ENCODE measurements around the gene DOCK10.

DOCK10 gene

GRCh38 chr2:224932522-224932921 lies 109.7 kb downstream of the DOCK10 start:
- CTCF ChIA-PET, result interaction anchor here (0.5 to 4.2 kb wide), 2 partner anchors 13 to 69 kb away, joined by 4 to 24 read pairs; no protein-coding TSS in a partner anchor
- no peak overlapping the region for H3K4me3 Mint-ChIP-seq
- H3K9me3 Mint-ChIP-seq, result no peaks in the 10 kb centered on the region
- peaks cover 76% of the 10 kb centered on the region for H3K36me3 Mint-ChIP-seq
- H3K27me3 Mint-ChIP-seq, result no peaks in the 10 kb centered on the region
- H3K4me1 Mint-ChIP-seq, result peaks cover 96% of the 10 kb centered on the region
- H3K27ac Mint-ChIP-seq, result peak overlapping the region; percentile 20
- DNase-seq, result no peak

- peaks cover 79% of the 10 kb centered on the region for H3K36me3 Mint-ChIP-seq
- peaks cover 96% of the 10 kb centered on the region for H3K4me1 Mint-ChIP-seq
- no peak overlapping the region for H3K4me3 Mint-ChIP-seq
- CTCF ChIA-PET, result interaction anchor here (0.5 to 4.2 kb wide), 2 partner anchors 14 to 70 kb away, joined by 4 to 24 read pairs; no protein-coding TSS in a partner anchor
- no peaks in the 10 kb centered on the region for H3K27me3 Mint-ChIP-seq
- DNase-seq, result no peak
- H3K9me3 Mint-ChIP-seq, result no peaks in the 10 kb centered on the region
- peak overlapping the region; percentile 94 for H3K27ac Mint-ChIP-seq
Observed at GRCh38 chr2:224931956-224932355, 110.3 kb downstream of the DOCK10 start.

- no peaks in the 10 kb centered on the region for H3K9me3 Mint-ChIP-seq
- peak overlapping the region; percentile 94 for H3K27ac Mint-ChIP-seq
- no peaks in the 10 kb centered on the region for H3K27me3 Mint-ChIP-seq
- DNase-seq, result no peak
- peaks cover 84% of the 10 kb centered on the region for H3K36me3 Mint-ChIP-seq
- CTCF ChIA-PET, result interaction anchor here (1.1 to 4.2 kb wide), 4 partner anchors 11 to 79 kb away, joined by 3 to 24 read pairs (median 4); no protein-coding TSS in a partner anchor
- peak overlapping the region; percentile 48 for H3K4me3 Mint-ChIP-seq
- H3K4me1 Mint-ChIP-seq, result peaks cover 98% of the 10 kb centered on the region
Observed at GRCh38 chr2:224930990-224931389, 111.3 kb downstream of the DOCK10 start.

- Mint-ChIP-seq H3K4me1 (peaks cover 99% of the 10 kb centered on the region), H3K27me3 (no peaks in the 10 kb centered on the region), H3K9me3 (no peaks in the 10 kb centered on the region), H3K27ac (peak overlapping the region; percentile 94), H3K36me3 (peaks cover 89% of the 10 kb centered on the region), H3K4me3 (peak overlapping the region; percentile 48)
- peak; percentile 61 for DNase-seq
- CTCF ChIA-PET, result interaction anchor here (1.1 to 4.2 kb wide), 4 partner anchors 12 to 79 kb away, joined by 3 to 24 read pairs (median 4); no protein-coding TSS in a partner anchor
Observed at GRCh38 chr2:224930124-224930523, 112.1 kb downstream of the DOCK10 start.

- peaks cover 89% of the 10 kb centered on the region for H3K36me3 Mint-ChIP-seq
- H3K9me3 Mint-ChIP-seq, result no peaks in the 10 kb centered on the region
- no peak for DNase-seq
- H3K4me1 Mint-ChIP-seq, result peaks cover 99% of the 10 kb centered on the region
- H3K4me3 Mint-ChIP-seq, result peak overlapping the region; percentile 44
- H3K27me3 Mint-ChIP-seq, result no peaks in the 10 kb centered on the region
- CTCF ChIA-PET, result interaction anchor here (2.5 to 2.9 kb wide), 2 partner anchors 19 to 73 kb away, joined by 16 to 17 read pairs; no protein-coding TSS in a partner anchor
- H3K27ac Mint-ChIP-seq, result peak overlapping the region; percentile 94
Observed at GRCh38 chr2:224929512-224929911, 112.8 kb downstream of the DOCK10 start.

GRCh38 chr2:224927646-224928173 lies 114.6 kb downstream of the DOCK10 start:
- CTCF ChIA-PET, result interaction anchor here (0.6 to 2.9 kb wide), 4 partner anchors 20 to 126 kb away, joined by 4 to 17 read pairs (median 10); no protein-coding TSS in a partner anchor
- DNase-seq, result peak; percentile 81
- Mint-ChIP-seq H3K36me3 (peaks cover 90% of the 10 kb centered on the region), H3K4me3 (peak overlapping the region; percentile 48), H3K4me1 (peaks cover 98% of the 10 kb centered on the region), H3K27ac (peak overlapping the region; percentile 94), H3K9me3 (no peaks in the 10 kb centered on the region), H3K27me3 (no peaks in the 10 kb centered on the region)

GRCh38 chr2:224927011-224927410 lies 115.3 kb downstream of the DOCK10 start:
- H3K36me3 Mint-ChIP-seq, result peaks cover 90% of the 10 kb centered on the region
- peaks cover 99% of the 10 kb centered on the region for H3K4me1 Mint-ChIP-seq
- H3K27ac Mint-ChIP-seq, result peak overlapping the region; percentile 94
- CTCF ChIA-PET, result interaction anchor here (0.9 to 2.9 kb wide), 4 partner anchors 17 to 75 kb away, joined by 4 to 17 read pairs (median 10); no protein-coding TSS in a partner anchor
- no peak for DNase-seq
- no peaks in the 10 kb centered on the region for H3K9me3 Mint-ChIP-seq
- no peaks in the 10 kb centered on the region for H3K27me3 Mint-ChIP-seq
- H3K4me3 Mint-ChIP-seq, result peak overlapping the region; percentile 48

GRCh38 chr2:224925810-224926100 lies 116.5 kb downstream of the DOCK10 start:
- no peak for DNase-seq
- peak overlapping the region; percentile 37 for H3K4me3 Mint-ChIP-seq
- H3K9me3 Mint-ChIP-seq, result no peaks in the 10 kb centered on the region
- peaks cover 78% of the 10 kb centered on the region for H3K36me3 Mint-ChIP-seq
- peak overlapping the region; percentile 94 for H3K27ac Mint-ChIP-seq
- H3K4me1 Mint-ChIP-seq, result peaks cover 92% of the 10 kb centered on the region
- H3K27me3 Mint-ChIP-seq, result no peaks in the 10 kb centered on the region
- CTCF ChIA-PET, result interaction anchor here (1.5 kb wide), 1 partner anchor 19 kb away, joined by 4 read pairs; no protein-coding TSS in a partner anchor

GRCh38 chr2:224925061-224925809 lies 117.0 kb downstream of the DOCK10 start:
- Mint-ChIP-seq H3K36me3 (peaks cover 73% of the 10 kb centered on the region), H3K27me3 (no peaks in the 10 kb centered on the region), H3K4me3 (peak overlapping the region; percentile 37)

GRCh38 chr2:224924631-224925030 lies 117.6 kb downstream of the DOCK10 start:
- Mint-ChIP-seq H3K4me3 (peak overlapping the region; percentile 37), H3K4me1 (peaks cover 81% of the 10 kb centered on the region), H3K36me3 (peaks cover 67% of the 10 kb centered on the region), H3K27ac (peak overlapping the region; percentile 94), H3K27me3 (no peaks in the 10 kb centered on the region), H3K9me3 (no peaks in the 10 kb centered on the region)
- CTCF ChIA-PET, result no interaction called here
- DNase-seq, result no peak

More at GRCh38 chr2:224925061-224925809, 117.0 kb downstream of the DOCK10 start:
- no peaks in the 10 kb centered on the region for H3K9me3 Mint-ChIP-seq
- H3K4me1 Mint-ChIP-seq, result peaks cover 87% of the 10 kb centered on the region
- DNase-seq, result no peak
- CTCF ChIA-PET, result interaction anchor here (1.5 kb wide), 1 partner anchor 19 kb away, joined by 4 read pairs; no protein-coding TSS in a partner anchor
- H3K27ac Mint-ChIP-seq, result peak overlapping the region; percentile 94

GRCh38 chr2:224922142-224922727 lies 120.0 kb downstream of the DOCK10 start:
- Mint-ChIP-seq H3K27ac (peak overlapping the region; percentile 80), H3K9me3 (no peaks in the 10 kb centered on the region), H3K36me3 (peaks cover 43% of the 10 kb centered on the region), H3K4me1 (peaks cover 57% of the 10 kb centered on the region), H3K27me3 (no peaks in the 10 kb centered on the region), H3K4me3 (no peak overlapping the region)
- DNase-seq, result no peak
- CTCF ChIA-PET, result interaction anchor here (1.1 kb wide), 1 partner anchor 28 kb away, joined by 3 read pairs; no protein-coding TSS in a partner anchor

- H3K4me1 Mint-ChIP-seq, result peaks cover 33% of the 10 kb centered on the region
- peaks cover 28% of the 10 kb centered on the region for H3K36me3 Mint-ChIP-seq
- no peaks in the 10 kb centered on the region for H3K9me3 Mint-ChIP-seq
- DNase-seq, result no peak
- no peaks in the 10 kb centered on the region for H3K27me3 Mint-ChIP-seq
- H3K27ac Mint-ChIP-seq, result no peak overlapping the region
- CTCF ChIA-PET, result interaction anchor here (0.6 to 1.4 kb wide), 3 partner anchors 24 to 596 kb away, joined by 3 to 4 read pairs (median 3); no protein-coding TSS in a partner anchor
- H3K4me3 Mint-ChIP-seq, result no peak overlapping the region
Observed at GRCh38 chr2:224919472-224920110, 122.7 kb downstream of the DOCK10 start.

- H3K27ac Mint-ChIP-seq, result no peak overlapping the region
Observed at GRCh38 chr2:224918626-224919471, 123.4 kb downstream of the DOCK10 start.

More at GRCh38 chr2:224918626-224919471, 123.4 kb downstream of the DOCK10 start:
- no peaks in the 10 kb centered on the region for H3K9me3 Mint-ChIP-seq
- H3K36me3 Mint-ChIP-seq, result peaks cover 21% of the 10 kb centered on the region
- CTCF ChIA-PET, result no interaction called here
- H3K4me3 Mint-ChIP-seq, result no peak overlapping the region
- no peak for DNase-seq
- H3K4me1 Mint-ChIP-seq, result peaks cover 26% of the 10 kb centered on the region
- H3K27me3 Mint-ChIP-seq, result no peaks in the 10 kb centered on the region

Data from activated naive CD4-positive, alpha-beta T cell treated with anti-CD3 and anti-CD28 coated beads, Interleukin-2, amount 10 ng/mL, durations not matched to agents 7 days and 5 days (primary cell).